NCI-H2171 treated with DMSO at 0.1 percent for 48 hours (cell line): Measurements from ENCODE around the gene HPSE2.
A peak's percentile ranks its signal among the peaks of the same experiment; 100 is the strongest.

Experiments used
- DNase-seq: peaks from one replicate; lab custom pipeline; 2025; lab: John Stamatoyannopoulos, UW

Gene HPSE2

GRCh38 chr10:98431016-98431415, 804.6 kb downstream of the HPSE2 start:
- DNase-seq, result no peak

GRCh38 chr10:98430427-98430826, 805.2 kb downstream of the HPSE2 start:
- no peak for DNase-seq

DNA sequence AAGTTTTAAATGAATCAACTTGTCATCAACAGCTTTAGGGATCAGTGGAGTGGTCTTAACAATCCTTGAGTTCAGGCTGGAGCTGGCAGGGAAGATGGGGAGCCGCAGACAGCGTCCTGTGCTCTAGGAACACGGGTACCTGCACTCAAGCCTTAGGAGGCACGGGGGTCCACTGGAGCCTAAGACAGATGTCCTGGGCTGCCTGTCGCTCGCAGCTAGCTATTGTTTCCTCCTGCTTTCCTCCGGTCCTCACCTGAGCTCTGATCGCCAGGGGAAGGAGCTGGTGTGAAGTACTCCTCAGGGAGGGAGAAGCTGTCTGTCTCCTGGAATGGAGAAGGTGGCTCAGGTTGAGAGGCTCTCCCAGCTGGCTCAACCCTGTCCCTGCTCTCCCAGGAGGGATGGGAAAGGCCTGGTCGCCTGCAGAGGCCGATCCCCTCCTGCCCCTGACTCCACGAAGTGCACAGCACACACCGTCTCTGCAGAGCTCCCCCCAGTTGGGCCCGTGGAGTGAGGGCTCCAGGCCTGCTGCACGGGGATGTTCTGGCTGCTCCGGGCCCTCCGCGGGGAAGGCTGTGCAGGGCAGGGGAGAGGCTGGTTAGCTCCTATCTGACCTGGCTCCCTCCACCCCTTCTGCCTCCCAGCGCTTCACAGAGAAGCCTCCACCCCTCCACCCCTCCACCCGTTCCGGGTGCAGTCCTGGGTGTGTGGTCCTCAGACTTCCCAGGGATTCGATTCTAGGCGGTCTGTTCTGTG, 806.2 kb downstream of the HPSE2 start:
- no peak for DNase-seq

DNA sequence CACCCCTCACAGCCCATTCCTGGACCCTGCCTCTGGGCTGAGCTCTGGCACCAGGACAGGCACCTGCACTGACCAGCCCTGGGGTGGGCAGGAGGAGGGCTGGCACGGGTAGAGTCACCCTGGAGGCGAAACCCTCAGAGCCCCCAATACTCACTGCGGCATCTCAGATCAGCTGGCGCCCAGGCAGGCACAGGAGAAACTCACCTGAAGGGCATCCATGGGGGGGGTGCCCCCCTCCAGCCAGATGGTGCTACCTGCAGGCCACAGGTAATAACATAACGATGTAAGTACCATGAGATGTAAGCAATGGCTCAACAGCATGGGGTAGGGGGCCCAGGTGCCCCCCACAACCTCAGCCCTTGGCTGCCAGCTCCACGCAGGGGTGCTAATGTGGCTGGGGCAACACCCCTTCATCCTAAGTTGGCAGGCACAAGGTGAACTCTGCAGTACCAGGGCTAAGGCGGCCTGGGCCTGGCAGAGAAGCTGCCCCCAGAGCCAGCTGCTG, 808.6 kb downstream of the HPSE2 start:
- DNase-seq, result no peak

- no peak for DNase-seq
These were observed 809.9 kb downstream of the HPSE2 start for GRCh38 chr10:98425511-98426352.

DNA sequence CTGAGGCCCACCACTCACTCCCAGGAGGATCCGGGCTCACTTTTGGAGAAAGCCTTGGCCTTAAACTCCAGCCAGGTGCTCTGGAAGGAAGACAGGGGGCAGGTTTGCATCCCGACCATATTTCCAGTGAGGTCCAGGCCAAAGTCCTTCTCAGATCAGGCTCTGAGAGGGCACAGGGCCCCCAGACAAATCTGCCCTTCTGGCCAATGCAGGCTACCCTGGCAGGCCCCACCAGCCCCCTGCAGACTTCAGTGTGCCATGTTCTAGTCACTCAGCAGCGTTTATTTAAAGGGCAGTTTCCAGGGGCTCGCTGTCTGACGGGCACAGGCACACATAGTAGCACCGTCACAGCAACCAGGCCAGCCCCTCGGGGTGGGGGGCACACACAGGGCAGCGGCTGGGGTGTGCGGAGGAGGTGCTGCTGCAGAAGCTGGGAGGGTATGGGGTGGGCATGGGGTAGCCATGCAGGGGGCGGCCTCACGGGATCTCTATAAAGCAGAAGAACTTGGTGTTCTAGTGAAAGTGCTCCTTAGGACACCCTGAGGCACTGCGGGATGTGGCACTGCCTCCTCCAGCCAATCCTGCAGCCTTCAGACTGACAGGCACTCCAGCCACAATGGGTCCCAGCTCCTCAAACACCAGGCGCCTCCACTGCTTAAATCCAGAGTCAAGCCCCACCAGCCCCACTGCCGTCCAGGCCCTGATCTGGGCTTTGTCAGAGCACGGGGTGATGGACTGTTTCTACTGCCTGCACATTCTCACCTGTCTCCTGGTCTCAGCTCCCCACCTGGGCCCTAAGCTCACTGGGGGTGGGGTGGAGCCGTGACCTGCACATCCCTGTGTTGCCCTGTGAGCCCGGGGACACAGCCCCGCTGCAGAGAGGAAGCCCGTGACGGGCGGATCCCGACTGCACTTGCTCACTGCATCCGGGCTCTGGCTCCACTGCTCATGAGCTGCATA, 811.1 kb downstream of the HPSE2 start:
- no peak for DNase-seq

GRCh38 chr10:98423691-98424120, 811.9 kb downstream of the HPSE2 start:
- no peak for DNase-seq

- no peak for DNase-seq
These were observed 813.5 kb downstream of the HPSE2 start for GRCh38 chr10:98422182-98422581.

DNA sequence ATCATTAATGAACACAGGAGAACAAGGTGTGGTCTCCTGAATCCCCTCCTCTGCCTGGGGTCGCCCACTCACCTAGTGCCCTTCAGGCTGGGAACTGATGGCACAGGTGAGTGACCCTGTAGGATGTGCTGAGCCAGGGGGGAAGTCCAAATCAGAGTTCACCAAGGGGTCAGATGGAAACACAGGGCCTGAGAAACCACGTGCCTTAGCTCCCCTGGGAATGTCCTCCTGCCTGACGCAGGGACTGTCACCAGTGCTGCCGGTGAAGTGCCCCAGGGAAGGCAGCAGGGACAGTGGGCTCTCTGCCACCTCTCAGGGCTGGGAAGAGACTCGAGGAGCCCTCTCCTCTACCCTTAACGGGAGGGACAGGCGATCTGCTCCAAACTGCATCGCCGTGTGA, 814.9 kb downstream of the HPSE2 start:
- no peak for DNase-seq

- no peak for DNase-seq
These were observed 816.0 kb downstream of the HPSE2 start for GRCh38 chr10:98419469-98420261.

- no peak for DNase-seq
These were observed 816.8 kb downstream of the HPSE2 start for GRCh38 chr10:98418665-98419468.

- no peak for DNase-seq
These were observed 817.5 kb downstream of the HPSE2 start for GRCh38 chr10:98417973-98418664.

- no peak for DNase-seq
These were observed 818.1 kb downstream of the HPSE2 start for GRCh38 chr10:98417481-98417959.

GRCh38 chr10:98416606-98417388, 818.9 kb downstream of the HPSE2 start:
- DNase-seq, result no peak

- no peak for DNase-seq
These were observed 819.9 kb downstream of the HPSE2 start for GRCh38 chr10:98415731-98416119.

DNA sequence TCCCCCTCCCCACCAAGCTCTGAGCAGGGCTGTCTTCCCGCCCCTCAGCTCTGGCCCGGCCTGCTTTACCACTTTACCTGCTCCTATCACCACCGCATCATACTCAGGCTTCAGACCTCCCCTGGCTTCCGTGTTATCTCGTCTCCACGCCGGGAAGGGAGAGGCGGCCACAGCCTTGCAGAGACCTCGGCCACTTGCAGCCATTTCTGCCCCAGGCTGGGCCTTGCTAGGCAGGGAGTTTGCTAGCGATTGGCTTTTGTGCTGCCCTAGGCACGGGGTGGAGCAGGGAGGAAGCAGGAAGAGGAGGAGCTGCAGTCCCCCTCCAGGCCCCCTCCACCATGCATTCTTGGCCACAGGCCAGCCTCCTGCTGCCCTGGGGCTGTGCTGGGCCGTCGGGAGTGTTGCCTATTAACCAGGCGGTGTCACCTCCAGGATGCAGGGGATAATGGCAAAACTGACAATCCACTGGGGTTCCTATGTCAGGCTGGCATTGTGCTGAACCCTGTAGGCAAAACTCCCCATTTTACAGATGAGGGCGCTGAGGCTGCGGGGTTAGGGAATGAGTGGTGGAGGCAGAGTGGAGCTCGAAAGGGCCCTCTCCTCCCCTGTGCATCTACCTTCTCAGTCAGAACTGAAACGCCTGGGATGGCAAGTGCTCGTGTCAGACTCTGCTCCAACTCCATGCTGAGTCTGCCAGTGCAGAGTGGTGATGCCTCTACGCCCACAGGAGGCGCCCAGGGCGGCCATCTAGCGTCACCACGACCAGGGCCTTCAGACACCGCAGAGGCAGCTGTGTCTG, 820.5 kb downstream of the HPSE2 start, which contains the start of gene PYROXD2:
TSS of gene PYROXD2 (minus strand) at position 251 of the 799 bp plus-strand sequence. CDS start at position 204, 47 bp downstream.
- peak; percentile 80 for DNase-seq

GRCh38 chr10:98414578-98414931, 821.1 kb downstream of the HPSE2 start:
- no peak for DNase-seq

DNA sequence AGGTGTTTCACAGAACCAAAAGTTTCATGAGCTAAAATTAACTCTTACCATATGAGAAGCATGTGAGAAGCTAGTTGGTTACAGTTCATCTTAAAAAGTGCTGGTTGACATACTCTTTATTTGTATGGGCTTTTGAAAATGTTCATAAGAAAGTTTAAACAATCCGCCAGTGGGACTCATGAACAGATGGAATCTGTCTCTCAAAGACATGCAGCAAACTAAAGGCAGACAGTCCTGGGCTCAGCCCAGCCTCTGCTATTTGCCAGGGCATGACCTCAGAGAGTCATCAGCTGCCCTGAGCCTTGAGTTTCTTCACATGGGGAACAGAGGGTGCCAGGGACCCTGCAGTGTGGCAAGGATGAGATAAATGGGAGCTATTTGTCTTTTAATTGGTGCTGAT, 823.9 kb downstream of the HPSE2 start:
- DNase-seq, result no peak
